ENCODE measurements around the gene PGGHG. TPM values are rescaled to one million over a fixed set of nuclear protein-coding genes. Genes with fewer than 3 reads are reported as not detected.
"Not testable (repeated sequence)": the region's sequence is repeated elsewhere in the genome, so short reads cannot be mapped to it uniquely, and the experiment has no call there.

Gene PGGHG
- total RNA-seq, 1 donor from 2014 or later, result 13.1 TPM

DNA sequence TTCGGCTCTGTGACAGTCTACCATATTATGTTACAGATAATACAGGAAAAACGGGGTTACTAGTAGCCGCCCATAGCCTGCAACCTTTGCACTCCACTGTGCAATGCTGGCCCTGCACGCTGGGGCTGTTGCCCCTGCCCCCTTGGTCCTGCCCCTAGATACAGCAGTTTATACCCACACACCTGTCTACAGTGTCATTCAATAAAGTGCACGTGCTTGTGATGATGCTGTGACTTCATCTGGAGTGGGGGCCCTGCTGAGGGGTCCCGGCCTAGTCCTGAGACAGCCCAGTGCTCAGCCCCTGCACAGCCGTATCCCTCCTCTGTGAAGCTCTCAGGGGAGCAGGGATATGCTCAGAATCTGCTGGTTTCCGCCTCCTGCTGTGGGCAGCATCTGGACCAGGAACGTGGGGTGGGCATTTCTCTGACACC is 26.1 kb downstream of the PGGHG start:
- peak overlapping the region; percentile 56 for H3K4me3 ChIP-seq (ENCODE audit: low read depth, low read length)
- TF ChIP-seq CTCF (conservative IDR thresholded peaks at IDR 0.05; ENCODE audit: low read depth, low read length), result no peak

GRCh38 chr11:315516-315994 is 26.6 kb downstream of the PGGHG start:
- H3K4me3 ChIP-seq (ENCODE audit: low read depth, low read length), result peak overlapping the region; percentile 56
- TF ChIP-seq CTCF (conservative IDR thresholded peaks at IDR 0.05; ENCODE audit: low read depth, low read length), result no peak
- DNase-seq (ENCODE audit: low read depth), result no peak

More for the DNA sequence above, 26.1 kb downstream of the PGGHG start:
- DNase-seq (ENCODE audit: low read depth), result no peak

DNA sequence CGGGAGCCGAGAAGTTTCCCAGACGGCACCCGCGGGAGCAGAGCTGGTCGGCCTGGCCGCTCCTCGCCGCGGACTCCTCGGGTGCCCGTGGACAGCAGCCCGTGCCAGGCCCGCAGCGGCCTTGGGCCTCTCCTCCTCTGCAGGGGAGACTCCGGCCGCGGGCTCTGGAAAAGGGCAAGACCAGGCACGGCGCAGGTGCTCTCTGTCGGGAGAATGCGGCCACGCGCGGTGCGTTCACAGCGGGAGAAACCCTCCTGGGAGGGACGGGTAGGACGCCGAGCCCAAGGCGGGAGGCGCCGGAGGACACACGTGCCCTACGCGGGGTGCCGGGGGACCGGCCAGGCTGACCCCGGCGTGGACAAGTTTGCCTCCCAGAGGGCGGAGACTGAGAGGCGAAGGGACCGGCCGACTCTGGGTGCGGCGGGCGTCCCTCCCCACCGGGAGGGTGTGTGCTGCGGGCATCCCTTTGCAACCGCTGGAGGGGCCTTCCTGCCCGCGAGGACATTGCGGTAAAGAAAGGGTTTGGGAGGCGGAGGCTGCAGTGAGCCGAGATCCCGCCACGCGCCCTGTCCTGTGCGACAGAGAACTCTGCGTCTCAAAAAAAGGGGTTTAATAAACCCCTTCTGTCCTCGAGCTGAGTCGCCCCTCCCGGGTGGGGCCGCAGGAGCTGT is 27.2 kb downstream of the PGGHG start:
- no peak for TF ChIP-seq CTCF (conservative IDR thresholded peaks at IDR 0.05; ENCODE audit: low read depth, low read length)
- no peak for DNase-seq (ENCODE audit: low read depth)
- peak overlapping the region; percentile 56 for H3K4me3 ChIP-seq (ENCODE audit: low read depth, low read length)

- no peak for TF ChIP-seq CTCF (conservative IDR thresholded peaks at IDR 0.05; ENCODE audit: low read depth, low read length)
- no peak for DNase-seq (ENCODE audit: low read depth)
- H3K4me3 ChIP-seq (ENCODE audit: low read depth, low read length), result peak overlapping the region; percentile 56
These were observed 28.0 kb downstream of the PGGHG start for GRCh38 chr11:316891-317301.

- not testable (repeated sequence) for H3K4me3 ChIP-seq (ENCODE audit: low read depth, low read length); DNase-seq (ENCODE audit: low read depth)
These were observed 28.9 kb downstream of the PGGHG start for GRCh38 chr11:317668-318404.

DNA sequence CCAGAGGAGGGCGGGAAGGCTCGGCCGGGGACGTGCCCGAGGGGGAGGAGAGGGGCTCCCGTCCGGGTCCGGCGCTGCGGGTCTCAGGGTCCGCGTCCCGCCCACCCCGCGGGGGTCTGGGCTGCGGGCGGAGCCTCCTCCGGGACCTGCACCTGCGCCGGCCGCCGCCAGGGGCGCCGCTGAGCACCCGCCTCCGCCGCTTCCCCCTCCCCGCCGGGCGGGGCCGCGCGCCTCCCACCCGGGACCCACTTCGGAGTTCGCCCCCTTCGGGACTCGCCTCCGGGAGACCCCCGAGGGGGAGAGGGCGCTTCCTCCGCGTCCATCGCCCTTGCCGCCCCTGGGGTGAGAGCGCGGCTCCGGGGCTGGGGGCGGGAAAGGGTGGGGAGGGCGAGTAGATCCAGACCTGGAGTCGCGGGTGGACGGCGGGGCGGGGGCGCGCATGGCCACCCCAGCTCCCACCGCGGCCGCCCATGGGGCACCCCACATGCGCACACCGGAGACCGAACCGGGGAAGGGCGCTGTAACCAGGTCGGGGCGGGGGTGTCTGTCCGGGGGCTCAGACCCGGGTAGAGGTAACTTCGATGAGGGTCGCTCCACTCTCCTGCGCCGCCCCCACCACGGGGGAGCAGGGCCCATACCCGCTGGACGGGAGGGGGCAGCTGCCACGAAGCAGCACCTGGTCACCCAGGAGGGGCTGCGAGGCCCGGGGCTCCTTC is 29.6 kb downstream of the PGGHG start:
- H3K4me3 ChIP-seq (ENCODE audit: low read depth, low read length), result peak overlapping the region; percentile 80
- DNase-seq (ENCODE audit: low read depth), result not testable (repeated sequence)

- H3K4me3 ChIP-seq (ENCODE audit: low read depth, low read length), result peak overlapping the region; percentile 80
- not testable (repeated sequence) for DNase-seq (ENCODE audit: low read depth)
These were observed 30.4 kb downstream of the PGGHG start for GRCh38 chr11:319121-319887.

GRCh38 chr11:319888-320273 is 31.0 kb downstream of the PGGHG start:
- not testable (repeated sequence) for DNase-seq (ENCODE audit: low read depth)
- peak overlapping the region; percentile 80 for H3K4me3 ChIP-seq (ENCODE audit: low read depth, low read length)

Data from epithelial cell of proximal tubule (primary cell).